Measurements from ENCODE around the gene CDC6. TPM values are rescaled to one million over a fixed set of nuclear protein-coding genes. Genes with fewer than 3 reads are reported as not detected.

Gene CDC6
- total RNA-seq, 2 donors from 2014 or later, result 0.66 to 0.78 TPM

DNA sequence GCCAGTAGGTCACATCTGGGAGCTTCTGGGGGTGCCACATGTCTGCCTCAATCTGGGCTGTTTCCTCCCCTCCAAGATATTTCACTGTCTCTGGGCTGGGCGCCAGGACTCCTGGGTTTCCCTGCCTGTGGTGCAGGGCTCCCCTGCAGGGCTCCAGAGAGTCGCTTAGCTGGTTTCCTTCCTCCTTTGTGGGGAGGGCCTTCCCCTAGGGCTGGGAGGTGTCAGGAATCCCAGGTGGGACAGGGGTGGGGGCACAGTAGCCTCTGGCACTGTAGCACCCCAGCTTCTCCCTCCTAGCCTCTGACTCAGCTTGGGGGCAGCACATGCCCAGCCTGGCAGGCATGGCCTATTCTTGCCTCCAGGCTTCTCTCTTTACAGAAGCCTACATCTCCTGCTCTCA lies 23.9 kb downstream of the CDC6 start:
- 37 to 50% methylated on average over 2 of the region's 2 CpGs for WGBS, 2 donors
- no peak for ATAC-seq
- intact Hi-C loops (cut with DNase I), result no loop called here
- Histone ChIP-seq H3K27ac (peak overlapping the region; percentile 41 to 89 (median 71)), H3K27me3 (no peaks in the 10 kb centered on the region), H3K9me3 (no peaks in the 10 kb centered on the region), H3K4me3 (no peak overlapping the region), H3K36me3 (replicated peaks in 1 of 2; ENCODE audit: insufficient read depth in 1 of 2, low read depth in 2 of 2) (no peaks in the 10 kb centered on the region), H3K4me1 (peaks cover 76% of the 10 kb centered on the region)
- peak in 2 of 4 donors; percentile 52 to 57 for DNase-seq
- TF ChIP-seq, protein P1, sequence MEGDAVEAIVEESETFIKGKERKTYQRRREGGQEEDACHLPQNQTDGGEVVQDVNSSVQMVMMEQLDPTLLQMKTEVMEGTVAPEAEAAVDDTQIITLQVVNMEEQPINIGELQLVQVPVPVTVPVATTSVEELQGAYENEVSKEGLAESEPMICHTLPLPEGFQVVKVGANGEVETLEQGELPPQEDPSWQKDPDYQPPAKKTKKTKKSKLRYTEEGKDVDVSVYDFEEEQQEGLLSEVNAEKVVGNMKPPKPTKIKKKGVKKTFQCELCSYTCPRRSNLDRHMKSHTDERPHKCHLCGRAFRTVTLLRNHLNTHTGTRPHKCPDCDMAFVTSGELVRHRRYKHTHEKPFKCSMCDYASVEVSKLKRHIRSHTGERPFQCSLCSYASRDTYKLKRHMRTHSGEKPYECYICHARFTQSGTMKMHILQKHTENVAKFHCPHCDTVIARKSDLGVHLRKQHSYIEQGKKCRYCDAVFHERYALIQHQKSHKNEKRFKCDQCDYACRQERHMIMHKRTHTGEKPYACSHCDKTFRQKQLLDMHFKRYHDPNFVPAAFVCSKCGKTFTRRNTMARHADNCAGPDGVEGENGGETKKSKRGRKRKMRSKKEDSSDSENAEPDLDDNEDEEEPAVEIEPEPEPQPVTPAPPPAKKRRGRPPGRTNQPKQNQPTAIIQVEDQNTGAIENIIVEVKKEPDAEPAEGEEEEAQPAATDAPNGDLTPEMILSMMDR (IDR thresholded peaks at IDR 0.05), result no peak
- TF ChIP-seq POLR2A (IDR thresholded peaks at IDR 0.05), result no peak

DNA sequence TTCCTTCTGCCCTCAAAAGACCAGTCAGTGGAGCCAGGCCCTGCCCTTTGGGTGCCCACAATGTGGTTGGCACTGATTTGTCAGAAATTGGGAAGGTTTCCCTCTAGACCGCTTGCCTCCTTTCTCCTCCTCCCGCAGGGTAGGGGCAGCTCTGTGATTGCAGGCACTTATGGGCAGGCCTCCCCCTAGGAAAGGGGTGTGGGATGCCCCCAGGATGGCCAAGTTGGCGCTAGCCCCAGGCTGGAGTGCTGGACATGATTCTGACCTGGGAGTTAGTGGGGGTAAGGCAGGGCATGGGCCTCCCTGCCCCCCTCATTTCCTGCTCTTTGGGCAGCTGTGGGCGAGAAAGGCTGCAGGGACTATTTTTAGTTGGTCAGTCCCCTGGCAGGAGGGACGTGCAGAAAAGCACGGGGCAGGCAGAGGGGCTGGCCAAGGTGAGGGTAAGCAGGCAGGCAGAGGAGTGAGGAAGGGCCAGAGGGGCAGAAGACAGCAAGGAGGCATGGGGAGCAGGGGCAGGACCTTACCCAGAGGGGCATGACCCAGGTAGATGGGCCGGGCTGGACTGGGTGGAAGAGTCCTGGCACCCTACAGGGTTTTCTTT lies 24.6 kb downstream of the CDC6 start:
- Histone ChIP-seq H3K9me3 (no peaks in the 10 kb centered on the region), H3K27me3 (no peaks in the 10 kb centered on the region), H3K36me3 (replicated peaks in 1 of 2; ENCODE audit: insufficient read depth in 1 of 2, low read depth in 2 of 2) (no peaks in the 10 kb centered on the region), H3K27ac (peak overlapping the region in 3 of 4 donors; percentile 64 to 89 (median 78)), H3K4me3 (no peak overlapping the region), H3K4me1 (peaks cover 83% of the 10 kb centered on the region)
- WGBS, 2 donors, result 32 to 46% methylated on average over 4 to 7 of the region's 7 CpGs
- intact Hi-C loops (cut with DNase I), result no loop called here
- no peak for DNase-seq
- TF ChIP-seq POLR2A (IDR thresholded peaks at IDR 0.05), result no peak
- TF ChIP-seq, protein P1 (IDR thresholded peaks at IDR 0.05), result no peak
- ATAC-seq, result no peak

DNA sequence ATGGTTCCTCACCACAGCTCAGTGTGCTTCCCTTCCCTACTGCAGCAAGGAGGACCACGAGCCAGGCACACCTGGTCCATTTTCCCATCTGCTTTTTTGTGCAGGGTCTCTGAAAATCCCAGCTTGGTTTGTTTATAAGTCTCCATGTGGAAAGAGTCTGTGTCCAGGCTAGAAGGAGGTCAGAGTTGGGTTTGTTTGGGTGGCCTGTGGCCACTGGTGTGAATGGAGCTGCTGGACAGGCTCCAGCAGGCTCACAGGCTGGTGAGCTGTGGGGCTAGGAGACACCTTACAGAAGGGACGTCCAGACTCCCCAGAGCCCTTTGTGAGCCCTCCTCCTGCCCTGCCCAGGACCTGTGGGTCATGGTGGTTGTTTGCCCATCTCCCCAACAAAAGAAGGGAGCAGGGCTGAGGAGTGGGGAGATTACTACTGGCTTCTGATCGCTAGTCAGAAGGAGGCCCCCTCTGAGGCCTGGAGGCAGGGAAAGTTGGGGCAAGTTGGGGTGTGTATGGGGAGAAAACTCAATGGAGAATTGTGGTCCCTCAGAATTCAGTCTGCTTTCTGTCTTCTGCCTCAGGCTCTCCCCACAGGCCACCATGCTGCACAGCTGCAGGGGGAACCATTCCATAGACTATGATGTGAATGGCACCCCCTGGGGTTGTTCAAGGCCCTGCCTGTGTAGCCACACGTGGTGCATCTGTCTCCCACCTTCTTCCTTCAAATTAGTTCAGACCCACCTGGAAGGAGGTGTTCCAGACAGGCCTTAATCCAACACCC lies 25.4 kb downstream of the CDC6 start:
- H3K27me3 ChIP-seq, result no peaks in the 10 kb centered on the region
- intact Hi-C loops (cut with DNase I), result no loop called here
- peaks cover 90% of the 10 kb centered on the region for H3K4me1 ChIP-seq
- no peaks in the 10 kb centered on the region for H3K36me3 ChIP-seq (replicated peaks in 1 of 2; ENCODE audit: insufficient read depth in 1 of 2, low read depth in 2 of 2)
- WGBS, 2 donors, result 52 to 58% methylated on average over 4 of the region's 4 CpGs
- no peak overlapping the region for H3K4me3 ChIP-seq
- no peaks in the 10 kb centered on the region for H3K9me3 ChIP-seq
- ATAC-seq (no peak), DNase-seq (no peak)
- TF ChIP-seq, protein P1 (IDR thresholded peaks at IDR 0.05), result no peak
- TF ChIP-seq POLR2A (IDR thresholded peaks at IDR 0.05), result no peak
- H3K27ac ChIP-seq, result peak overlapping the region in 3 of 4 donors; percentile 68 to 89 (median 78)

DNA sequence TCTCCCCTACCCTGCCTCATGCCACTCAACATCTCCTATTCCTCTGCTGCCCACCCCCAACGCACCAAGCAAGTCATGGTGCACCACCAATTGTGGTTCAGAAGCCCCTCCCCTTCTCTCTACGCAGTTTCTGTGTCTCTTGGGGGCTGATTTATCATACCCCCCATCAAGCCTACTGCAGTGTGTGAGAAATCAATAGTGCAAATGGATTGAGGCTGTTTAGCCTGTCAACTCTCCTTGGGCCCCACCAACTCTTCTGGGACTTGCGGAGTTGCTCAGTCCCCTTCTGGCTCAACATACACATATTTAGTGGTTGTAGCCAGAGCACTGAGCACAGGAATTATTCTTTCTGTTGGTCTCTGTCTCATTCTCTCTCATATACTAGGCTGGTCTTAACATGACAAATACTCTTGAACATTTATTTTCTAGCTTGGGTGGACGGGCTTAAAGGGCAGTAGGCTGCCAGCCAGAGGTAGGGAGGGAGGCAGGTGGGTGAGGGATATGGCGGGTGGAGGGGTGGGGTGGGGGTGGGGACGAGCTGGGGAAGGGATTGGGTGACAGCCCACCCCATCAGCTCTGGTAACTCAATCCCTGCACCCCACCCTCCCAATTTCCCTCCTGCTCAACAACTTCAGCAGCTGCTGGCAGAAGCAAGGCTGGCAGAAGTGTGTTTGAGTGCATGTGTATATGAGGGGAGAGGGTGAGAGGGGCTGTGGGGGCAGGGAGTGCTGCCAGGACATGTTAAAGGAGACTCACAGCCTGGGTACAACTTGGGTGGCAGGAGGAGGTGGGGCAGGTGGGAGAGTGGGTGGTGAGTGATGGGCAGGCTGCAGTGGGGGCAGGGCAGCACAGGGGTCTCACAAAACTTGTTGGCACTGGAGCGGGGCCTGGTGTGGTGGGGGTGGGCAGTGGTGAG lies 26.2 kb downstream of the CDC6 start:
- WGBS, 2 donors, result 52 to 66% methylated on average over 6 to 7 of the region's 7 CpGs
- Histone ChIP-seq H3K27ac (peak overlapping the region; percentile 22 to 89 (median 73)), H3K4me3 (no peak overlapping the region), H3K4me1 (peaks cover 92% of the 10 kb centered on the region), H3K27me3 (no peaks in the 10 kb centered on the region), H3K9me3 (no peaks in the 10 kb centered on the region), H3K36me3 (replicated peaks in 1 of 2; ENCODE audit: insufficient read depth in 1 of 2, low read depth in 2 of 2) (no peaks in the 10 kb centered on the region)
- intact Hi-C loops (cut with DNase I), result no loop called here
- ATAC-seq, result no peak
- peak in 1 of 4 donors; percentile 4 for DNase-seq
- no peak for TF ChIP-seq POLR2A (IDR thresholded peaks at IDR 0.05)
- TF ChIP-seq, protein P1 (IDR thresholded peaks at IDR 0.05), result no peak
